ENCODE results near the gene SCGB3A1. TPM values are rescaled to one million over a fixed set of nuclear protein-coding genes. Genes with fewer than 3 reads are reported as not detected.

The SCGB3A1 gene
- total RNA-seq, 2 donors from 2014 or later: not detected

GRCh38 chr5:180618829-180619562 lies 27.7 kb upstream of the SCGB3A1 start:
- Histone ChIP-seq H3K4me1 (ENCODE audit: control insufficient read depth in 1 of 2, low read depth in 2 of 2) (no peaks in the 10 kb centered on the region), H3K9me3 (no peaks in the 10 kb centered on the region), H3K27ac (no peak overlapping the region), H3K27me3 (replicated peaks; ENCODE audit: insufficient read depth) (no peaks in the 10 kb centered on the region), H3K36me3 (no peaks in the 10 kb centered on the region), H3K4me3 (peak overlapping the region; percentile 47)
- ATAC-seq (ENCODE audit: insufficient number of reproducible peaks, low FRiP score, low read depth) (no peak), DNase-seq (ENCODE audit: low spot score) (no peak)
- TF ChIP-seq CTCF (IDR thresholded peaks at IDR 0.05): no peak

- Histone ChIP-seq H3K27ac (no peak overlapping the region), H3K9me3 (no peaks in the 10 kb centered on the region), H3K36me3 (no peaks in the 10 kb centered on the region), H3K4me1 (ENCODE audit: control insufficient read depth in 1 of 2, low read depth in 2 of 2) (no peaks in the 10 kb centered on the region), H3K4me3 (peak overlapping the region; percentile 47), H3K27me3 (replicated peaks; ENCODE audit: insufficient read depth) (no peaks in the 10 kb centered on the region)
- DNase-seq (ENCODE audit: low spot score) (no peak), ATAC-seq (ENCODE audit: insufficient number of reproducible peaks, low FRiP score, low read depth) (no peak)
- TF ChIP-seq CTCF (IDR thresholded peaks at IDR 0.05): no peak
Measured at GRCh38 chr5:180618487-180618828, 27.2 kb upstream of the SCGB3A1 start.

- H3K36me3 ChIP-seq: no peaks in the 10 kb centered on the region
- H3K9me3 ChIP-seq: no peaks in the 10 kb centered on the region
- no peaks in the 10 kb centered on the region for H3K27me3 ChIP-seq (replicated peaks; ENCODE audit: insufficient read depth)
- no peak overlapping the region for H3K4me3 ChIP-seq
- DNase-seq (ENCODE audit: low spot score) (no peak), ATAC-seq (ENCODE audit: insufficient number of reproducible peaks, low FRiP score, low read depth) (no peak)
- no peak for TF ChIP-seq CTCF (IDR thresholded peaks at IDR 0.05)
- no peaks in the 10 kb centered on the region for H3K4me1 ChIP-seq (ENCODE audit: control insufficient read depth in 1 of 2, low read depth in 2 of 2)
- H3K27ac ChIP-seq: no peak overlapping the region
Measured at GRCh38 chr5:180613814-180614188, 22.5 kb upstream of the SCGB3A1 start.

GRCh38 chr5:180613188-180613813 lies 22.0 kb upstream of the SCGB3A1 start:
- TF ChIP-seq CTCF (IDR thresholded peaks at IDR 0.05): no peak
- Histone ChIP-seq H3K27ac (no peak overlapping the region), H3K4me3 (no peak overlapping the region), H3K9me3 (no peaks in the 10 kb centered on the region), H3K36me3 (no peaks in the 10 kb centered on the region), H3K27me3 (replicated peaks; ENCODE audit: insufficient read depth) (no peaks in the 10 kb centered on the region), H3K4me1 (ENCODE audit: control insufficient read depth in 1 of 2, low read depth in 2 of 2) (no peaks in the 10 kb centered on the region)
- ATAC-seq (ENCODE audit: insufficient number of reproducible peaks, low FRiP score, low read depth) (no peak), DNase-seq (ENCODE audit: low spot score) (no peak)

GRCh38 chr5:180612683-180613082 lies 21.4 kb upstream of the SCGB3A1 start:
- no peak for DNase-seq (ENCODE audit: low spot score)
- H3K36me3 ChIP-seq: no peaks in the 10 kb centered on the region
- ATAC-seq (ENCODE audit: insufficient number of reproducible peaks, low FRiP score, low read depth): no peak
- H3K27me3 ChIP-seq (replicated peaks; ENCODE audit: insufficient read depth): no peaks in the 10 kb centered on the region
- TF ChIP-seq CTCF (IDR thresholded peaks at IDR 0.05): no peak
- no peak overlapping the region for H3K27ac ChIP-seq
- H3K4me1 ChIP-seq (ENCODE audit: control insufficient read depth in 1 of 2, low read depth in 2 of 2): no peaks in the 10 kb centered on the region
- no peak overlapping the region for H3K4me3 ChIP-seq
- no peaks in the 10 kb centered on the region for H3K9me3 ChIP-seq

Data from thoracic aorta (tissue), 2 donors.